Spinal cord (tissue), 4 donors: ENCODE data around the gene MTHFD2. TPM values are rescaled to one million over a fixed set of nuclear protein-coding genes. Genes with fewer than 3 reads are reported as not detected.

ENCODE experiments used
- polyA plus RNA-seq, 2 donors: library from polyadenylated mRNA; unstranded; fragments of 120-200 nt; gene quantifications; one replicate each; pipeline ENCODE4 v1.2.1, GENCODE V29; 2013; ENCODE audit not compliant: insufficient read length in 2 of 2
- total RNA-seq, 2 donors: library from RNA; depleted of rRNA in 1 of 2; stranded (reverse); fragments of 120-200 nt in 1 of 2; fragments of >200 nt in 1 of 2; gene quantifications; one replicate each; pipeline versions ENCODE4 v1.2.3 to v1.2.4, GENCODE V29; 2013 to 2014

Gene MTHFD2
- total and polyA plus RNA-seq, 4 donors: 16.9 to 28.2 (median 26.2) TPM

Other genes with a start within 250 kb of the MTHFD2 start
- 10 to 100 TPM; 12.5 to 13.1 TPM for gene TET3, start 213.7 kb upstream of the MTHFD2 start, total RNA-seq
- gene TET3, start 213.7 kb upstream of the MTHFD2 start, polyA plus RNA-seq: 10 to 100 TPM; 15.9 to 19.2 TPM
- 10 to 100 TPM; 27.1 to 37.2 TPM for gene BOLA3, start 50.7 kb upstream of the MTHFD2 start, total RNA-seq
- 10 to 100 TPM; 46.1 to 50.2 TPM for gene BOLA3, start 50.7 kb upstream of the MTHFD2 start, polyA plus RNA-seq
- 10 to 100 TPM; 70.9 to 73.4 TPM for gene MOB1A, start 19.7 kb upstream of the MTHFD2 start, total RNA-seq
- 10 to 100 TPM; 34.5 to 35.5 TPM for gene MOB1A, start 19.7 kb upstream of the MTHFD2 start, polyA plus RNA-seq
- 10 to 100 TPM in 1 of 2 donors, 1 to 10 TPM in 1; 1.2 to 22.3 TPM for gene SLC4A5, start 144.8 kb downstream of the MTHFD2 start, total RNA-seq
- 1 to 10 TPM; 2.4 to 3.9 TPM for gene SLC4A5, start 144.8 kb downstream of the MTHFD2 start, polyA plus RNA-seq
- 100 to 1,000 TPM in 1 of 2 donors, 10 to 100 TPM in 1; 99.4 to 117 TPM for gene DCTN1, start 181.7 kb downstream of the MTHFD2 start, total RNA-seq
- 100 to 1,000 TPM; 277 to 296 TPM for gene DCTN1, start 181.7 kb downstream of the MTHFD2 start, polyA plus RNA-seq
- 1 to 10 TPM; 1.2 to 4.7 TPM for gene C2orf81, start 223.0 kb downstream of the MTHFD2 start, total RNA-seq
- 1 to 10 TPM; 5.9 TPM for gene C2orf81, start 223.0 kb downstream of the MTHFD2 start, polyA plus RNA-seq
- gene WDR54, start 223.1 kb downstream of the MTHFD2 start, total RNA-seq: 10 to 100 TPM; 17.0 to 37.6 TPM
- gene WDR54, start 223.1 kb downstream of the MTHFD2 start, polyA plus RNA-seq: 10 to 100 TPM; 37.7 to 40.5 TPM
- gene RTKN, start 243.3 kb downstream of the MTHFD2 start, total RNA-seq: 10 to 100 TPM; 32.9 to 52.5 TPM
- gene RTKN, start 243.3 kb downstream of the MTHFD2 start, polyA plus RNA-seq: 10 to 100 TPM; 66.9 to 76.5 TPM